ENCODE data around the gene ATF4. TPM values are rescaled to one million over a fixed set of nuclear protein-coding genes. Genes with fewer than 3 reads are reported as not detected.

ATF4 gene
- total RNA-seq, 1 experiment from 2014 or later, result 359 TPM

GRCh38 chr22:39536711-39537110 is 16.3 kb downstream of the ATF4 start:
- in situ Hi-C loops (cut with HindIII; ENCODE audit: low sequenced_read_pairs), result no loop called here
- no peak for DNase-seq (ENCODE audit: low spot score)

GRCh38 chr22:39537975-39538374 is 17.6 kb downstream of the ATF4 start:
- no peak for DNase-seq (ENCODE audit: low spot score)
- in situ Hi-C loops (cut with HindIII; ENCODE audit: low sequenced_read_pairs), result no loop called here

DNA sequence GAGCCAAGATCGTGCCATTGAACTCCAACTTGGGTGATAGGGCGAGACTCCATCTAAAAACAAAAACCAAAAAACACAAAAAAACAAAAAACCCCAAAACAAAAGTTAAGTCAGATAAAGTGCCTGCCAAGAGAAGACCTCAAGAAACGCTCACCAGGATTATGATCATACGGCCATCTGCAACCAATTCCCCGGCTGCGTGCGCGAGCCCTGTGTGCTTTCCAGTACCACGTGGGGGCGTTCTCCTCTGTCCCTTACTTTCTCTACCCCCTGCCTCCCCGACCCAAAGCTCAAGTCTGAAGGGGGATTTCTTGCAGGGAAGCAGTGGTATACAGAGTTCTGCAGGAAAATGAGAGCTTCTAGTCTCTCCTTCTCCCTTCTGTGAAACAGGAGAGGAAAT is 22.7 kb downstream of the ATF4 start:
- DNase-seq (ENCODE audit: low spot score), result no peak
- in situ Hi-C loops (cut with HindIII; ENCODE audit: low sequenced_read_pairs), result no loop called here

- in situ Hi-C loops (cut with HindIII; ENCODE audit: low sequenced_read_pairs), result no loop called here
- no peak for DNase-seq (ENCODE audit: low spot score)
Observed at GRCh38 chr22:39545386-39546365, 25.3 kb downstream of the ATF4 start.

DNA sequence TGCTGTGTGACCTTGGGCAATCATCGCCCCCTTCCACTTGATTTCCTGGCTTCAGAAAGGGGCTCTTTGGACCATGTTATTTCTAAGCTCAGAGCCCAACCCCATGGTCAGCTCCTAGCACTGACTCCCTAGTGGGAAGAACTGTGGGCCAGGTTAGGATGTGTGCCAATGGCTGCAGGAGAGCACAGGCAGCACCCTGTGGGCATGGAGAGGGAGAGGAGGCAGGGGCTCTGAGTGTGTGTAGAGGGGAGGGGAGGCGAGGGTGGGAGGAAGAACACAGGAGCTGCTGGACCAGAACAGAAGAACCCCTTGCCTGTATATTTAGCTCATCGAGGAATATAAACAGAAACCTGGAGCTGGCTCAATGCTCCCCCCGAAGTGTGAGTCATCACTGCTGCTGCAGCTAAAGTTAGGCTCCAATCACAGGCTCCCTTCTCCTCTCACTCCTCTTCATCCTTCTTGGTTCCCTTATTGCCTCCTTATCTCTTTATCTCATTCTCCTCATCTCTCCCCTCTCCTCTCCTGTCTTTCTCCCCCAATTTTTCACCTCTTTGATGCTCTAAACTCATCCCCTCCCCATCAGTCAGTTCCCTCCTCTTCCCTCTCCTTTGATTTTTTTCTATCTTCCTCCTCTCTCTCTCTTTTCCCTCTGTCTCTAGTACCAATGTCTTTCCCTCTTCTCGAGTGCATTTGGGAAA is 26.7 kb downstream of the ATF4 start:
- DNase-seq (ENCODE audit: low spot score), result peak; percentile 88
- in situ Hi-C loops (cut with HindIII; ENCODE audit: low sequenced_read_pairs), result no loop called here

DNA sequence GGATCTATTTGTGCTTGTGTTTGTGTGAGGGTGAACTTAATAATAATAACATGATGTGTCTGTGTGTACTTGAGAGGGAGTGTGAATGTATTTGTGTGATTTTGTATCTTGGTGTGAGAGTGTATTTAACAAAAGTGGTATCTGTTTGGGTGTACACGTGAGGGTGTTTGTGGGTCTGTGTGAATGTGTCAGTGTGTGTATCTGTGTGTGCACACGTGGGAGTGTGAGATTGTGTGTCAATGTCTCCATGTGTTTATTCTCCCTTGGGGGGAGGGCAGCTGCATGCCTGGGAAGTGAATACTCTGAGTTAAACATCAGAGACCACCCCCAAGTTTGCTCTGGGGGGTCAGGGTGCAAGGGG is 27.2 kb downstream of the ATF4 start:
- in situ Hi-C loops (cut with HindIII; ENCODE audit: low sequenced_read_pairs), result no loop called here
- DNase-seq (ENCODE audit: low spot score), result no peak

DNA sequence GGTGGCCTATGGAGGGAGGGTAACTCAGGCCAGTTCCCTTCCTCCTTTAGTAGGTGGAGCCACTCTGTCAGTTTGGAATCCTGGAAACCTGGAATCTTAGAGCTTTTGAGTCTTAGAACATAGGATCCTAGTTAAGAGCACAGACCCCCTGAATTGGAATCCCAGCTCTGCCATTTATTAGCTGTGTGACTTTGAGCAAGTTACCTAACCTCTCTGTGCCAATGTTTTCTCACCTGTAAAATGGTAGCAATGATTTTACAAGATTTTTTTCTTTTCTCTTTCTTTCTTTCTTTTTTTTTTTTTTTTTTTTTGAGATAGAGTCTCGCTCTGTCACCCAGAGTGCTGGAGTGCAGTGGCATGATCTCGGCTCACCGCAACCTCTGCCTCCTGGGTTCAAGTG is 33.1 kb downstream of the ATF4 start:
- DNase-seq (ENCODE audit: low spot score), result no peak
- in situ Hi-C loops (cut with HindIII; ENCODE audit: low sequenced_read_pairs), result no loop called here

GRCh38 chr22:39554151-39554550 is 33.8 kb downstream of the ATF4 start:
- in situ Hi-C loops (cut with HindIII; ENCODE audit: low sequenced_read_pairs), result no loop called here
- DNase-seq (ENCODE audit: low spot score), result no peak

DNA sequence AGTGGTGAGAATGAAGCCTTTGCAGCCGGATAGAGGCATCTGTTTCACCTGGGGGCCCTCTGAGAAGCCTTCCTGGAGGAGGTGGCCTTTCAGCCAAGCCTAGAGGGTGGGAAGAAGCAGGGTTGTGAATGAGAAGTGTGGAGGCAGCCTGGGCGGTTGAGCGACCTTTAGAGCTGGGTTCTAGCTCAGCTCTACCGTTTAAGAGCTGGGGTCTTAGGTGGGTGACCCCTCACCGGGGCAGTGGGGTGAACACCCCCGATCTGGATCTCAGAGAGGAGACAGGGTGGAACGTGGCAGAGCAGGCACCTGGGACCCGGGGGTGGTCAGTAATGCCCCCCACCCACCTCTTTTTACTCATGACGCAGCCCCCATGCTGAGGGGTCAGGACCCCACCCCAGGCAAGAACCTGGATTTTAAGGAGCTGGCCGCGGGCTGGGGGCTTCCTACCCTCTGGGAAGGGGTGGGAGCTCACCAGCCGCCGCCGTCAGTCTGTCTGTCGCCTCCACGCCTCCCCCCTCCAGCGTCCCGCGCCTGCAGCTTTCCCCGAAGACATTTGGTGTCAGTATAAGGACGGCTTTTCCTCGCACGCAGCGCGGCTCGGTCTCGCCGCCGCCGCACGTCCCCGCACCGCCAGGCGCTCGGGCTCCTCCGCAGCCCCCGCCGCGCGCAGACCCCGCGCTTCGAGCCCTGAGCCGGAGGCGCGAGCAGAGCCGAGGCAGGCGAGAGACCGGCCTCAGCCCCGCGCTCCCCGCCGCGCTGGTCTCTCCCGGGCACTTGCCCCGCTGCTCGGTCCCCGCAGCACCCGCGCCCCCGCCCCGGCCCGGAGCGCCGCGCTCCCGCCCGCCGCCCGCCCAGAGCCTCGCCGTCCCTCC is 36.8 kb downstream of the ATF4 start:
- in situ Hi-C loops (cut with HindIII; ENCODE audit: low sequenced_read_pairs), result no loop called here
- DNase-seq (ENCODE audit: low spot score), result peak; percentile 63

DNA sequence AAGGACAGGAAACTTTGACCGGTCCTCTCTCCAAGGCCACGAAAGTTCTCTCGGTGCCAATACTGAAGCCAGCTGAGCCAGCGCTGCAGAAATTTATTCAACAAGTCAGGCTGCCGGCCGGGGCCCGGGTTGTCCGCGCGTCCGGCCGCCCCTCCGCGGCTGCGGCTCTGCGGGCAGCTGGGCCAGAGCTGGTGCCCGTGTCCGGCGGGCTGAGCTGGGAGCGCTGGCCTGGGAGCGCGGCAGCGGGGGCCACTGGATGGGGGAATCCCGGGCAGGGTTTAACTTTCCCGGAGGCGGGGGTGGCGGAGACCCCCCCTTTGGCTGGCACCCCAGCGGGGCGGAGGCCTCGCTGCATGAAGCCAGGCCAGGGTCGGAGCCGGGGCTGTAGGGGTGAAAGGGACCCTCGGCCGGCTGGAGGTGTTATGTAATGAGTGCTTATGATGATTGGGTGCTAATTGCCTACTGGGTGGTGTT is 37.9 kb downstream of the ATF4 start:
- in situ Hi-C loops (cut with HindIII; ENCODE audit: low sequenced_read_pairs), result no loop called here
- DNase-seq (ENCODE audit: low spot score), result no peak

DNA sequence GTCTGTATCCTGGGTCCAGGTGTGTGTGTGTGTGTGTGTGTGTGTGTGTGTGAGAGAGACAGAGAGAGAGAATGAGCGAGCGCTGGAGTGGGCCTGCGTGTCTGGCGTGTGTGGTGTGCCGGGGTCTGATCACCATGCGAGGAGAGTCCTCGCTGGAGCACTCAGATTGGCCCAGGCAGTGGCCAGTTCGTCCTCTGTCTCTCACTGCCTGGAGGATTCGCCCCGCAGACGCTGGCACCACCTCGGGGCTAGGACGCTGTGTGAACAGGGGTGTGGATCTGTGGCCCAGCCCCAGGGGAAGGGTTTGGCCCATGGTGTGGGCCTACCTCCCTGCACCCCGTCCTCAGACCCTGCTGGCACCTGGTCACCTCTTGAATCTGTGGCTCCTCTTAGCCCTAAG is 38.6 kb downstream of the ATF4 start:
- in situ Hi-C loops (cut with HindIII; ENCODE audit: low sequenced_read_pairs), result no loop called here
- no peak for DNase-seq (ENCODE audit: low spot score)

DNA sequence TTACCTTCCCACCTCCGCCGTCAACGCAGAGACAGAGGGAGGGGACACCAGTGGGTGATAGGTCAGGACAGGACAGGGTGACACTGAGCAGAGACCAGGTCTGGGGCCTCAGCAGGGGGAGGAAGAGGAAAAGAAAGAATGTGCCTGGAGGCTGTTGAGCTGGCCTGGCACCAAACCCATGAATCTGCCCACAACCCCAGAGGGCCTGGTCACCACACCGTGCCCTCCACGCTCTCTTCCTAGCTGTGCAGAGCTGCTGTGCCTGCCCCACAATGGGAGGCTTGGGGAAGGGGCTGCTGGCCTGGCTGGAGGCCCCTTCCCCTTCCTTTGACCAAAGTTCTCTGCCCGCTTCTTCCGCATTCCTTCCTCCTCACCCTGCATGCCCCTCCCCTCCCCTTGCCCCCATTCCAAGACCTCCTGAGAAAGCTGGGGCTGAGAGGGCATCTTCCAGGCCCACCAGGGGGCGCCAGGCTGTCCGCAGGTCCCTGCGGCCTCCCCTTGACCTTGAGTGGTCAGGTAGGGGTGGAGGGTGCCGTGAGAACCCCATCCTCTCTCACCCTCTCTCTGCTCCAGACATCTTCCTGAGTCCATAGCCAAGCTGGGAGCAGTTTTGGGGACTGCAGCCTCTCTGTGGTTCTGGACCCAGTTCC is 39.2 kb downstream of the ATF4 start:
- no peak for DNase-seq (ENCODE audit: low spot score)
- in situ Hi-C loops (cut with HindIII; ENCODE audit: low sequenced_read_pairs), result no loop called here

DNA sequence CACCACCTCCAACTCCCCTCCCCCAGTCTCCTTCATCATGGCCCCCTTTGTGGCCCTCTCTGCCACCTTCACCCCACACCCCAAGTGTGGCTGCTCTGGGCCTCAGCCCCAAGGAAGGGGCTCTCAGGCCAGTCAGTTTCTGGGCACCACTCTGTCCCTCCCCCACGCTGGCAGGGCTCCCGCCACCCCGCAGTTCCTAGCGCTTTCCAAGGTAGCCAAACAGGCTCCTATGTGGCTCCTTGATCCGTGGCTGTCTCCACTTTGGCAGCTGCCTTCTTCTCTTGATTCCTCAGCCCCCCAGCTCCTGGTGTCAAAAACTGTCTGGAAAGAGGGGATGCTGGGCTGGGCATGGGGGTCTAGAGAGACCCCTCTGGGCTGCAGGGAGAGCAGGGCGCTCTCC is 39.8 kb downstream of the ATF4 start:
- no peak for DNase-seq (ENCODE audit: low spot score)
- in situ Hi-C loops (cut with HindIII; ENCODE audit: low sequenced_read_pairs), result no loop called here

- in situ Hi-C loops (cut with HindIII; ENCODE audit: low sequenced_read_pairs), result no loop called here
- no peak for DNase-seq (ENCODE audit: low spot score)
Observed at GRCh38 chr22:39562839-39563489, 42.6 kb downstream of the ATF4 start.

- no peak for DNase-seq (ENCODE audit: low spot score)
- in situ Hi-C loops (cut with HindIII; ENCODE audit: low sequenced_read_pairs), result no loop called here
Observed at GRCh38 chr22:39563571-39564428, 43.4 kb downstream of the ATF4 start.

DNA sequence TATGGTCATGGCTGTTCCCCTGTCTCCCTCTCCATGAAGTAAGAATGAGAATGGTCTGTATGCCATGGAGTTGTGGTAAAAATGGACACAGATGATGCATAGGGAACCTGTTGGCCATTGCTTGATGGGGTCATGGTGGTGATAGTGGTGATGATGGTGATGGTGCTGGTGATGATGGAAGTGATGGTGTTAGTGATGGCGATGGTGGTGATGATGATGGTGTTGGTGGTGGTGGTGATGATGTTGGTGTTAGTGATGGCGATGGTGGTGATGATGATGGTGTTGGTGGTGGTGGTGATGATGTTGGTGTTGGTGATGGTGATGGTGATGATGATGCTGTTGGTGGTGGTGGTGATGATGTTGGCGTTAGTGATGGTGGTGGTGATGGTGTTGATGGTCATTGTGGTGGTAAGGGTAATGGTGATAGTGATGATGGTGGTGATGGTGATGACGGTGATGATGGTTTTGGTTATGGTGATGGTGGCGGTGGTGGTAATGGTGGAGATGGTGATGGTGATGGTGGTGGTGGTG is 45.1 kb downstream of the ATF4 start:
- in situ Hi-C loops (cut with HindIII; ENCODE audit: low sequenced_read_pairs), result no loop called here
- DNase-seq (ENCODE audit: low spot score), result no peak

DNA sequence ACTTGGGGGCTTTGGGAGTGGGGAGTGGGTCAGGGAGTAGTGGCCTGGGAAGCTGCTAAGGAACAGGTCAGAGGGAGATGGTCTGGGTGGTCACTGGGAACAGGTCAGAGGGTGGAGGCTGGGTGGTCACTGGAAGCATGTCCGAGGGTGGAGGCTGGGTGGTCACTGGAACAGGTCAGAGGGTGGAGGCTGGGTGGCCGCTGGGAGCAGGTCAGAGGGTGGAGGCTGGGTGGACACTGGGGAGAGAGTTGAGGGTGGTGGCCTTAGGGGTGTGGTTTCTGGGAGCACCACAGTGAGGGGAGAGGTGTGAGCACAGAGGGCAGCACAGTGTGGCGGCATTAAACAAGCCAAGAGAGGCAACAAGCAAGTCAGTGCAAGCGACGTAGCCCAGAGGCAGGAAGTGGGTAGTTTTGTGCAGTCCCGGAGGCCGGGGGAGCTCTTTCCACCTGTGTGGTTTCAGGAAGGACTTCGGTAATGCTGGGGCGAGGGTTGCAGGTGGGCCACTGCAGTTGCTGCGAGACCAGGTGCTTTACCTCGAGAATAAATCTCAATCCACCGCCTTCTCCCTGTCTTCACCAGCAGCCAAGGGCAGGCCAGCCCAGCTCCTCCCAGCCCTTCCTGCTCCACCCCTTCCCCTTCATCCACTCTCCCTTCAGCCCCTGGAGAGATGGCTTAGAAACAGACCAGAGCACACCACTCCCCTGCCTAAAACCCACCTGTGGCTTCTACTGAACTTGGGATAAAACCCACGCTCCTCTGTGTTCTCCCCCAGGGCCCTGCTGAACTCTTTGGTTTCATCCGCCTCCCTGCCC is 47.0 kb downstream of the ATF4 start:
- DNase-seq (ENCODE audit: low spot score), result no peak
- in situ Hi-C loops (cut with HindIII; ENCODE audit: low sequenced_read_pairs), result no loop called here

Measured in G401 (cell line).